GM19023 (cell line): Measurements from ENCODE around the gene C11orf21.

Experiments
- ATAC-seq: cut with Tn5 transposase; IDR thresholded peaks from one replicate; pipeline ENCODE4 v1.9.1; 2021; ENCODE audit warnings: mild to moderate bottlenecking, moderate library complexity; ENCODE audit not compliant: unreplicated experiment

C11orf21 gene

DNA sequence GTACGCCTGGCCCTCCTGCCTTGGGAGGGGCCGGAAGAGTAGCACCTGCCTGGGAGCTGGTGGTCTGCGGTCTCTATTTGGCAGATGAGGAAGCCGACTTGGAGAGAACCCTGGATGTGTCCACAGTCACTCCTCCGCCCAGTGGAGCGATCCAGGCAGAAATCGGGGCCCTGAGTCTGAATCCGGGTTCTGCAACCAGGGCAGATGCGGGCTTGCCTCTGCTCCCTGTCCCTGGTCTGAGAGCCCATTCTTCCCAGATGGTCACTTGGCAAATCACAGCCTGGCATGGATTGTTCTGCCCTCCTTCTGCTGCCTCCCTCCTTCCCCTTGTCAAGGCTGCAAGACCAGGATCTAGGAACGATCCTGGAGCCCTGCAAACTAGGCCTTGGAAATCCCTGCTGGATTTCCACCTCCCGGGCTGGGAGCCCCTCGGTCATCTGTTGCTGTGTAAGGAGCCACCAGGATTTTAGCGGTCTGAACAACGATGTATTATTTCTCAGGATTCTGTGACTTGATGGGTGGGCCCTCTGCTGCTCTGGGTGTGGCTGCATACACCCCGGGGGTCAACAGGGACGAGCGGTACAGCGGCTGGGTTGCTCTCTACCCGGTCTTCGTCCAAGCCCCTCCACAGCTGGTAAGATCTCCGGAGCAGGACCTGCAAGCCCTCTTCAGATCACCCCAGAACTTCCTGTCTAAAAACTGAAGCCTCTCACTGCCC is 29.3 kb downstream of the C11orf21 start:
- no peak for ATAC-seq

DNA sequence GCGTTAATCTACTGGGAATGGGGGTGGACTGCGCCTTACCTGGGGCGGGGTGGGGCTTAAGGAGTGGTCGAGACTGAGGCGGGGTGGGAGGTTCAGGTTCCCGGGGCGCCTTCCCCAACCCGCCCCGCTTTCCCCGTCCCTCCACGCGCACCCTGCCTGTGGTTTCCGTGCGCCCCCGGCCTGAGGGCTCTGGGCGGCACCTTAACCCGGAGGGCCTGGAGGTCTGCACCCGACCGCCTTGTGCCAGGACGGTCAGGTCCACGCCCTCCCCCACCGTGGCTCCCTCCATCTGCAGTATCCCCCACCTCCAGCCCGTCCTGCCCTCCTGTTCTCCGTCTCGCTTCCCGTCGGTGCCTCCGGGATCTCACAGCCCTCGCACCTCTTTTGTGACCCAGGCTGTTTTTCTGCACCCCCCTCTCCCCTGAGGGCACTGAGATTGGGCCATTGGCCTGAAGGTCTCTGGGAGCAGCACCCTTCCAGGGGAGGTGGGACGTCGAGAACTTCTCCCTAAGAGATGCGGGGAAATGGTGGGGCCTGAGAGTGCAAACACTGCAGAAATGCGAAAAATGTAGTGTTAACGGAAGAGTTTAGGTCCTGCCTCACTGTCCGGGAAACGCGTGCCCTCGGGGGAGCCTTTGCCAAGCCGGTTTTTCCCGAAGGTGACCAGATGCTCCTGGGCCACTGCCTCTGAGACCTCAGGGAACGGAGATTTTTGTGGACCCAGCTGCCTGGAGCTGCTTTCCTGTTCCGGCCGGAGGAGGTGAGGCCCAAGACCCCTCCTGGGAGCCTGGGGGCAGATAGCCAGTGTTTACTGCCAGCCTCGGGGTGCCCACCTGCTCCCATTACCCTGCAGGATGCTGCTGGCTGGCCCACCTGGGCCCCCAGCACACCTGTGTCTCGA is 30.1 kb downstream of the C11orf21 start:
- no peak for ATAC-seq

DNA sequence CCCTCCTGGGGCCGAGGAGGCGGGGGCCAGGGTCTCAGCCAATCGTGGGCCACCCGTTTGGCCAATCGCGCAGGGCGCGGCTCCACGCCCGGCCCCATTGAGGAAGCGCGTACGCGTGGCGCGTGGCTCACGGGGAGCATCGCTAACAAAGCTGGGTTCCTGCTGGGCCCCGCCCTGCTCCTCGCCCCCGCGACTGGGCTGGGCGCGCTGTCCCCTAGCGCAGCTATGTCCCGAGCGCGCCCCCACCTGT is 30.7 kb downstream of the C11orf21 start:
- no peak for ATAC-seq

DNA sequence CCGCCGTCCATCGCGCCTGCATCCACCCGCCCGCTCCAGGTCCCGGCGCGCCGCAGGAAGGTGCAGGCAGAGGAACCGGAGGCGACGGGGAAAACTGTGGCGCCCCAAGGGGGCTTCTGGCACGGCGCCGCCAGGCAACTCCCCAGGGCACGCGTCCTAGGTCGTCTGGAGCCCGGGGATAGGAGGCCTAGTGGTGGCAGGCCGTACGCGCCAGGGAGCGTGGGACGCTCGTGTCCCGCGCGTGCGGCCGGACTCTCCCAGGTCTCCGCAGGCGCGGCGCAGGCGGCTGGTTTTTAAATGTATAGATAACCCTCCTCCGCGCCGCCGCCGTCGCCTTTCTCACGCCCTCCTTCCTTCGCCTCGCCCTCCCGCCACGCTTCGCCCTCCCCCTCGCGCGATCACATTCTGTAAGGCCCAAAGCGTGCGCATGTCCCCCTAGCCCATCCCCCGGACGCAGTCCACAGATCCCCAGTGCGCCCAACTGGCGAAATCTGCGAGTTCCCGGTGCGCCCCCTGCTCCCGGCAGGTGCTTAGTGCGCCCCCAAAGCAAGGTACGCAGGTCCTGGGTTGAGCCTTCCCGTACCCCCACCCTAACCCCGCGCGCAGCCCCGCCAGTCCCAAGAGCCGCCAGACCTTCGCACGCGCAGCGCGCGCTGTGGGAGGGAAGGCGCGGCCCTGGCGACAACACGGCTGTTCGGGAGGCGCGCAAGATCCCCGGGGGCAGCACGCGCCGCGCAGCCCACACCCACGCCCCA is 31.2 kb downstream of the C11orf21 start, which contains the start of gene ASCL2:
TSS of gene ASCL2 (minus strand) at position 267 of the 755 bp plus-strand sequence. CDS start at position 11, 256 bp downstream.
- ATAC-seq = no peak

DNA sequence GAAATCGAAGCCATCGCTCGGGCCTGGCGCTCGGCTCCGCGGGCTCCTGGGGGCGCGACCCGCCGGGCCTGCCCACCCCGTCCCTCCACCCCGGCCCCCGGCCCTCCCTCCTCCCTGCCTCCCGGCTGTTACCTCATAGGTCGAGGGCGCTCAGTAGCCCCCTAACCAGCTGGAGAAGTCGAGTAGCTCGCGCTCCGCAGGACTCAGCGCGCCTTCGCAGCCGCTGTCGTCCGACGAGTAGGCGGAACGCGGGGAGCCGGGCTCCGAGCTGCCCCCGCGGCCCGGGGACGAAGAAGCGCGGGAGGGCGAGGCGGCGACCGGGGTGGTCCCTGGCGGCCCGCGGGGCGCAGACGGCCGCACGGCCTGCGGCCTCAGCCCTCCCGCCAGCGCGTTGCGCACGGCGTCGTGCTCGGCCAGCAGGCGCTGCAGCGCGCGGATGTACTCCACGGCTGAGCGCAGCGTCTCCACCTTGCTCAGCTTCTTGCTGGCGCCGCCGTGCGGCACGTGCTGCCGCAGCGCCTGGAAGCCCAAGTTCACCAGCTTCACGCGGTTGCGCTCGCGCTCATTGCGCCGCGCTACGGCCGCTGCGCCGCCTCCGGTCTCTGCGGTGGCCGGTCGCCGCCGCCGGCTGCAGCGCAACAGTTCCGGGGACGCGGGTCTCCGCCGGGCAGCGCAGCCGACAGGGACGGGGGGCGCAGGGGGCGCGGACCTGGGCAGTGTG is 32.0 kb downstream of the C11orf21 start:
- no peak for ATAC-seq

DNA sequence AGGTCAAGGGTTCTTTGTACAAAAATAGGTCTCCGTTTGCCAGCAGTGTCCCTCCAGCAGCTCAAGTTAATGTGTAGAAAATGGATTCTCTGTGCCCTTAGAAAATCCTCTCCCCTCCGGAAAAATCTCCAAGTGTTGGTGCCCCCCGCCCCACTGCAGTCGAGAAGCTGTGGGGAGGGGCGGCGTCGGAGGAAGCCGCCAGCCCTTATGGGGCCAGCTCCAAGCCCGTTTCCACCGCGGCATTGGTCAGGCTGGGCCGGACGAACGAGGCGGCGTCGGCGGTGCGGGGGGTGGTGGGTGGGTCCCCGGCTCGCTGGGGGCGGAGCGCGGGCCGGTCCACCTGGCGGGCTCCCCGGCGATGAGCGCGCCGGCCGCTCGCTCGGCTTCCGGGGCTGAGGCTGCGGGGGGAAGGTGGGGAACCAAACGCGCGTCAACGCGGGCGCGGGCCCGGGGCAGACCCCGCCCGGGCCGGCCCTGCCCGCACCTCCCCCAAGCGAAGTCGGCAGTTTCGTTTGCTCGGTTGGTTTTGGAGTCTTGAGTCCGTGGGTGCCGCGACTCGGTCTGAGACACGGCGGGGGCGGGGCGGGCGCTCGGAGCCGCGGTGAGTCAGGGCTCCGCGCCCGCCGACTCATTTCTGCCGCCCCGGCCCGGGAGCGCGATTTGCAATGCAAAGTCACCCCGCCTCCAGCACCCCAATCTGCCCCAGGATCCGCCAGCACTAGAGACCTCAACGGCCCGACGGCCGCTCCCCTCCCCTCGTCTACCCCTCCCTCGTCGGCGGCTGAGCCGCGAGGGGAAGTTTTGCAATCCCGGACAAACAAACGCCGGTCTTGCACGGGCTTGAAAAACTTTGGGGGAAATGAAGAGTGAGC is 32.8 kb downstream of the C11orf21 start:
- no peak for ATAC-seq

DNA sequence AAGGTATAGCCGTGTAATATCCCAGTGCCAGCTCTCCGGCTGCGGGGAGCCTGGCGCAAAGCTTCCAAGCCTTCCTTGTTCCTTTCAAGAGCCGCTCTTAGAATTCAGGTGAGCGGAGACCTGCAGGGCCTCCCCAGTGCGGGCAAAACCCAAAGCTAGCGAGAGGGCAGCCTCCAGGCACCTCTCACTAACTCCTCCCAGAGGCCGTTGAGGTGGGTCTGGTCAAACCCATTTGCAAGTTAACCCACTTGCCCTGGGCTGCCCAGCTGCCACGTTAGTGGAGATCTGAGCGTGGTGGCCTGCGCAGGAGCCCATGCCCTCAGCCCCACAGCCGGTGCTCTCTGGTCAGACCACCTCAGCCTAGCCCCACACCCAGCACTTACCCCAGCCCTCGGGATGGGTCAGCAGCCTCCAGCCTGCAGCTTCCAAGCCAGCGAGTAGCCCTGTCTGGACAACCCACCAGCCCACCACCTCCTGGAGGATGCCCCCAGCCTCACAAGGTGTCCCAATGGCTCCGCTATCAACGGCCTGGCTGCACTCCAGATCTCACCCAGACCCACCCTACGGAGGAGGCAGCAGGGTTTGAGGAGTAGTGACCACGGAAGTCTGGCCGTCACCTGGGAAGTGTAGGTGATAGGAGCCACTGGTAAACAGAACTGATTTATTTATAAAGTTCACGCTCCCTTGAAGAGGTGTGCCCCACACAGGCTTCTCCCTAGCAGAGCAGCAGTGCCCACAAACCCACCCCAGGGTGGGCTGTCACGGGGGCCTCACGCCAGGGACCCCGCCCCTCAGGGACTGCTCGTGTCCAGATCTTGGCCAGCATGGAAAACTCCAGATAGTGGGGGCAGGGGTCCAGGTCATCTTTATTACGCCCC is 33.6 kb downstream of the C11orf21 start:
- ATAC-seq = no peak

DNA sequence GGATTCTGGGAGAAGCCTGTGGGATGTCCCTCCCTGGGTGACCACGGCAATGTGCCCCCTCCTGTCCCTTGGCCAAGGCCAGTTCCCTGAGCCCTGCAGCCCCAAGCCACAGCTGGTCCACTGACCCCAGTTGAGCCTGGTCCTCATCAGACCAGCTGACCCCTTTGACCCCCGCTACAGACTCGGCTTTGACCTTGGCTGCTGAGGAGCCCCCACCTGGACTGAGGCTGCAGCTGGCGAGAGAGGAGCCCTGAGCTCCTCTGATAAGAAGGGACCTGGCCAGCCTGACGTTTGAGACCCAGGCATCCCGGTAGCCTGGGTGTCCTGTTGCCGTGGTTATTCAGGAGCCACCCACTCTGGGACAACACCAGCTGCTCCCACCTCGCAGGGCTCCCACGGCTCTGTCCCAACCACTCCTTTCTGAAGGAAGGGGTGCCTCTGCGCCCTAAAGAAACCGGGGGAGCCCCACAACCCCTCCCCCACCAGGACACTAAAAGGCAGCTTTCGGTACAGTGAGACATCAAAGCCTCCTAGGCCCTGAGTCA is 34.3 kb downstream of the C11orf21 start:
- ATAC-seq = no peak

DNA sequence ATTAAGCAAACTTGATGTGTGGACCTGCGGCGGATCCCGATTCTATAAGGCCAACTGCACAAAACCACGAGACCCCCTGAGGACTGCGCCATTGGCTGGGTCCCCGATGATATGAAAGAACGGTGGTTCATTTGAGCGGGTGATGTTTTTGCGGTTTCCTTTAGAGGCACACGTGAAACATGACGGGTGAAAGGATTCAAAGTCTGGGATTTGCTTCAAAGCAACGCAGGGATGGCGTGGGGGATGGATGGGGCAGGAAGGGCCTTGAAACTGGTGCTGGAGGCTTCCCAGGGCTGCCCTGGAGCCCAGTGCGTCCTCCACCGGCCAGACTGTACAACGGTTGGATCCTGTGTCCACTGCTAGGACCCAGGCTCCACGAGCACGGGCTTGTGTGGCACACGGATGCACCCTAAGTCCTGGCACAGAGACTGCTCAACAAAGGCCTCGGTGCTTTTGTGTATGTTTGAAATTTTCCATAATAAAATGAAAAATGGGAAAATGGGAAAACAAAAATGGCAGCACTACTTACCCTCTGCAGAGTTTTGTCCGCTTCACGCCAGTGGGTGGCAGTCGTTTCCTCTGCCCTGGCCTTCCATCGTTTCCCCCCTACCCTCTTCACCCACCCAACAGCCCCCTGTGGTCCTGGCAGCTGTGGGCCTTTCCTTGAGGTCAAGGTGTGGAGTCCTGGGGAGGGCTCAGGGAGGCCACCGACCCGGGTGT is 35.0 kb downstream of the C11orf21 start:
- ATAC-seq = no peak

DNA sequence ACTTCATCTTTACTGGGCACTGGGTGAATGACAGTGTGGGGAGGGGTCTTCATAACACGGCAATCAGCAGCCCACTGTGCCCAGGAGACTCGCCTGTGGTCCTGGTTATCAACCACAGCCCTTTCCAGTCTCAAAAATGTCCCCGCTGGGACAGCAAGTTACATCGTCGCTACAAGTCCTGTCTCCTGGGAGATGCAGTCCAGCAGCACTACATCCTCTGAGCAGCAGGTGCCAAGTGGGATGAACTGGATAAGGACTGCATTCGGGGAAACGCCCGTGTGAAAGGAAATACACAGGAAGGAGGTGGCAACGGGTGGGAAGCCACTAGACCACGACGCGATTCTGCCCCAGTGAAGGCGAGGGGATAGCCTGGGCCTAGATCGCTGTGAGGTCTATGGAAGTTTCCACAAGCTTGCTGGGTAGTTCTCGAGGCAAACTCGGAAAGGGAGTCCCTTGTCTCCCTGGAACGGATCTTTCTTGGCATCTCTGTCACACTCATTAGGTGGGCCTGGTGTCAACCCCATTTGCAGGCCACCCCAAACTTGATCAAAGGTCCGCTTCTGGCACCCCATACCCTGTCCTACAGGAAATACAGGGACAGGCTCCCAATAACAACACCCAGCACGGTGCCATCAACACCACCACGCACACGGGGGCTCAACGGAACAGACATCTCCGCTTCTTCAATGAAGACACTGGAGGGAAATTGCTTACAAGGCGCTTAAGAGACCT is 35.7 kb downstream of the C11orf21 start:
- ATAC-seq = no peak

DNA sequence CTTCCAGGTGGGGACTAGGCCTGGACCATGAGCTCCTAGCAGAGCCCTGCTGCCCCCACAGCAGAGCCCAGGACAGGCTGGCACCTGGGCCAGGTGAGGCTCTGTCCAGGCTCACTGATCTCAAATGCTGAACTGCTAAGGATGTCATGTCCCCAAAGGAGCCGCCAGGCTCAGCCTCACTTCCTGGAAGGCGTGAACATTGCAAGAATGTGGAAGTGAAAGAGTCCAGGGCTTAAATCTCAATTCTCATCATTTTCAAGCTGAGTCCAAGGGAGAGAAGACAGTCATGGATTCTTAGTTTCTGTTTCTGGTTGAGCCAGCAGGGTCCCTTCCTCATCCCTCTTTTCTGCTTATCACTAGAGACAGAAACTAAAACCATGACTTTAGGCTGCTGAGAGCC is 36.3 kb downstream of the C11orf21 start:
- ATAC-seq = no peak

DNA sequence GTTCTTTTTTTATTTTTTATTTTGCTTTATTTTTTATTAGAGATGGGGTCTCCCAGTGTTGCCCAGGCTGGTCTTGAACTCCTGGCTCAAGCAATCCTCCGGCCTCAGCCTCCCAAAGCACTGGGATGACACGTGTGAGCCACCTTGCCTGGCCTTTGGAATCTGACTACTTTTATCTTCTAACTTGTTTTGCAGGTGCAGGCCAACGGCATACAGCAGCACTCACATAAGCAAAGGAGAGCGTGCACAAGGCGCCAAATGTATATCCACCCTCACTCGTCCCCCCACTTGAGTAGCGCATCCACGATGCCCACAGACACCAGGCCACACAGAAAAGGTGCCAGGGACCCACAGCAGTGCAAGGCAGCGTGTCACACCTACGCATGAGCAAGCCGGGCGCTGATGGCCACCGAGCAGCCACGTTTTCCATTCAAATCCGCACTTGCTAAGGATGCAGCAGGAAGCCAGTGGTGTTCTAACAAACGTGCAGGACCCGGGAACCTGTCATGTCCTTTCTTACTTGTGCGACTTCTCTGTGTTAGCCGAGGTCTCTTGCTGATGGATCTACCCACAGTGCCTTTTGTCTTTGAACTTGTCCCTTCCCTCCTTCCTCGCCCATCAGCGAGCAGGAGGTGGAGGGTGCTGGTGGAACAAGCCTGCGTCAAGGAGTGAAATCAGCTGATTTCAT is 37.2 kb downstream of the C11orf21 start:
- ATAC-seq = no peak

DNA sequence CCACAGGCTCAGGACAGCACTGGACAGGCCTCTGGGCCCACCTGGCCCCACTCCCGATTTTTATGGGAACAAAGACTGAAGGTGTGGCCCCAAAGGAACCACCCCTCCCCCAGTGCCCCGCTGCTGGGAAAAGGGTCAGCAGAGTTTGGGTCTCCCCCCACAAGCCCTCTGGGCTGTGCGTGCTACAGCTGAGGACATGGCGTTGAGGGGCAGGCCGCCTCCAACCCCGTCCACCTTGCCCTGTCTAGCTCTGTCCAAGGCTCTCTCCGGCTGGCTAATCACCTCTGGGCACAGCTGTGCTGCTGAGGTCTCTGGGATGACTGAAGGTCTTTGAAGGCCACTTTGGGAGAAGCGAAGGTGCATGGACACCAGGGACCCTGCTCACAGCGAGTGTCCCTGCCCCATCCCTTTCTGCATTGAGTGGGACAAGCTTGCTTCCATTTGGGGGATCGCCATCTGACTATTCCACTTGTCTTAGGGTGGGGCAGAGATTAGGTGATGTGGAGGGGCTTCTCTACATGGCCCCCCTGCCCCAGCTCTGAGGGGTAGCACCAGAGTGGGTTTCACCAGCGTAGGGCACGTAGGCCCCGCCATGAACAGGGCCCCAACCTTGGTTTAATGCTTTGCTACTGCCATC is 37.9 kb downstream of the C11orf21 start:
- ATAC-seq = no peak

DNA sequence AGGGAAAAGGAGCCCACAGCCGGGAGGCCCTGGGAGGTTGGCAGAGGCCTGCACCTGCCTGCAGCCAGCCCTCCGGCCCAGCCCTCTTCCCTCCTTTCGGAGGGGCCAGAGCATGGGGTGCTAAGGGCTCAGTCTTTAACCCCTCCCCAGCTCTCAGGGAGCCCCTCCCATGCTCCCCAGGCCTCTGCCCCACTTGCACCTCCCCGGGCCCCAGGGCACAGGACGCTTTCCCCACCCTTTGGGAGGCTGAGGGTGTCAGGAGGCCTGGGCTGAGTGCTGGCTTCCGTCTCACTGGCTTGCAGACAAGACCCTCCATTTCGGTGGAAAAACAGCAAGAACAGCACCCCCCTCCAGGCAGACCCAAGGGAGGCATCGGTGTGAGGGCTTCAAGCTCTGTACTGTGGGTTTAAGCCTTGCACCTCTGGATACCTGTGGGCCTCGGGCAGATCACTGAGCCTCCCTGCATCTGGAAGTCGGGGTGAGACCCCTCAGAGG is 38.6 kb downstream of the C11orf21 start:
- no peak for ATAC-seq

DNA sequence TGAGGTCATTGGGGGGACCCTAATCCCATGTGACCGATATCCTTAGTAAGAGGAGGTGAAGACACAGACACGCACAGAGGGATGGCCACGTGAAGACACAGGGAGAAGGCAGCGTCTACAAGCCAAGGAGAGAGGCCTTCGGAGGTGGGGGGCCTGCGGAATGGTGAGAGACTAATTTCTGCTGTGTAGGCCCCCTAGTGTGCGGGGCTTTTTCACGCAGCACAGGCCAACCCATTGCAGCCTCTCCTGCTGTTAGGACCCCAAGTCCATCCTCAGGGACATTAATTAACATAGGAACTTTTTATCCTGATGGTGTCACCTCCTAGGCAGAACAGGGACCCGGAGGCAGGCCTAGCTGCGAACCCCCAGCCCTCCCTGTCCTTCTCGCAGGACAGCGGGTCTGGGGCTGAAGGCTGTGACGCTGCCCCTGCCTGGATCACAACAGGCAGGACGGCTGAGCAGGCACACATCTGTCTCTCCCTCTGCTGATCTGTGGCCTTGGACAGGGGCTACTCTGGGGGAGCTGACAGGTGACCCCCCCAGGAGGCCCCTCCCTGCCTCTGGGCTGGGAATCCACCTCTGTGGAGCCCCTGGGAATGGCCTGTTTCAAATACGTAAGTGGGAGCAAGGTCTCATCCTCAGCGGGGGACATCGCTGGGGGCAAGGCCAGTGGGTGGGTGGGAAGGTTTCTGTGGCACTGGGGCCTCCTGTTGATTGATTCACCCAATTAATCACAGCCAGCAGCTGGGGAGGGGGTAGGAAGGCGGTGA is 39.2 kb downstream of the C11orf21 start:
- no peak for ATAC-seq
